HG03575 (cell line): ENCODE results near the gene MYO5B.

ENCODE experiments used
- ATAC-seq: cut with Tn5 transposase; IDR thresholded peaks from one replicate; pipeline ENCODE4 v1.9.1; 2021; ENCODE audit not compliant: unreplicated experiment, insufficient number of reproducible peaks, low FRiP score; ENCODE audit errors: extremely low read depth

The MYO5B gene

GRCh38 chr18:50002781-50003180 is 192.2 kb downstream of the MYO5B start:
- ATAC-seq, result no peak

DNA sequence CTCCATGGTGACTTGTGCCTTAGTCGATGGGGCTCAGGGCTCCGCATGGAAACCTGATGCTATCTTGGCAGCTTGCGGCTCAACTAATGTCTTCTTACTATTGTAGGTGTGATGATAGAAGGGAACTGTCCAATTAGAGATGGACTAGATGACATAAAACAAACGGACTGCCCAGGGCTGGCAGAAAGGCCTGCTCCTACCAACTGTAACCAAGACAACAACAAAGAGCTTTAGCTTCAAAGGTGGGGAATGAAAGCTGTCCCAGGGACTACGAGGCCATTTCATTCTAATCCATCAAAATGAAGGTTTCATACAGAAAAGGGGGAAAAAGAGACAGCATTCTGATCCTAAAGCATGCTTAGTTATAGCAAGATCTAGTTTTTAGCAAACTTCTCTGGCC is 194.7 kb downstream of the MYO5B start:
- ATAC-seq, result no peak

DNA sequence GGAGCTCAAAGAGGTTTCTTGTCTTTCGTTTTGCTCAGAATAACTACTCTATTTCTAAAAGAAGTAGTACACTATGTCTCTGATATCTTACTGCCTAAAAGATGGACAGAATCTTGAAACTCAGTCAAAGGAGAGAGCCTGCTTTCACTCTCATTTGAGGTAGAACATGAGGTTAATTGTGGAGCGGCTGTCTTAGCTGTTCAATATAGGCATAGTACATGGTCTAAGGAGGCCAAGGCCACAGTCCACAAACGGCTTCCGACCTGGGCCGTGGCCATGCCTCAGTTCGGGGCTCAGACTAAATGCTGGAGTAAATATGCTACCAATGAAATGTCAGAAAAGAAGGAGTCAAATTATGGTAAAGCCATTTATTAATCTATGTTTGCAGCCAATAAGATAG is 195.8 kb downstream of the MYO5B start:
- ATAC-seq, result no peak

DNA sequence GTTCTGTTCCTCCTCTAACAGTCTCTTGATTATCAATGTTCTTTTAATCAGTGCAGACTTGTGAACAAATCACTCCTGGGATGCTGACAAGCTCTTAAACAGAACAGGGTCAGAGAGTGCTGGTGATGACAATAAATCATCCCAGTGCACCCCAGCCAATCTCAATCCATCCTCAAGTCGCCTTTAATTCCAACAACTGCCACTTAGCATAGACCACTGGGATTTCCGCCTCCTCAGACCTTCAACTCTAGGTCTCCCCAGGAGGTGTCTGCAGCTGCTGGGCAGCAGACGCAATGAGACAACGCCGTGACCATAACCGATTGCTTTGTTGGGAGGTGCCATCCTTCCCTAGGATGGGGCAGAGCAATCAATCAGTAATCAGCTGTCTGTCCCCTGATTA is 197.4 kb downstream of the MYO5B start:
- ATAC-seq, result no peak

DNA sequence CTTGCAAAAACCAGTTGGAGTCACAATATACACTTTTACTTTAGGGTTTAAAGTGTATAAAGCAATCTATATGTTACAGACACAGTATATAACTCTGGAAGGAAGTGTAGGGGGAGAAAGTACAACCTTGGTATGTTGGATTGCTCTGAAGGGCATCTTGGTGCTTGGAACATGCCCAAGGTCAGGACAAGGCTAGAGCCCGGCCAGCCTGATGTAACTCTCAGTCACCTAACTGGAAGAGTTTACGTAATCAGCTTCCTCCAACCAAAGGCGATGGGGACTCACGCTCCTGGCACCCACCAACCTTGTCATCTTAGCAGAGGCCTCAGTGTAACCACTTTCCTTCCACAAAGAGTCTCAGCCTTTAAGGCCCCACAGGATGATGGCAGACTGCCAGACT is 200.5 kb downstream of the MYO5B start:
- ATAC-seq, result no peak

GRCh38 chr18:49993299-49993698 is 201.6 kb downstream of the MYO5B start:
- ATAC-seq, result no peak

- ATAC-seq, result no peak
These were observed 206.2 kb downstream of the MYO5B start for GRCh38 chr18:49988733-49989132.

DNA sequence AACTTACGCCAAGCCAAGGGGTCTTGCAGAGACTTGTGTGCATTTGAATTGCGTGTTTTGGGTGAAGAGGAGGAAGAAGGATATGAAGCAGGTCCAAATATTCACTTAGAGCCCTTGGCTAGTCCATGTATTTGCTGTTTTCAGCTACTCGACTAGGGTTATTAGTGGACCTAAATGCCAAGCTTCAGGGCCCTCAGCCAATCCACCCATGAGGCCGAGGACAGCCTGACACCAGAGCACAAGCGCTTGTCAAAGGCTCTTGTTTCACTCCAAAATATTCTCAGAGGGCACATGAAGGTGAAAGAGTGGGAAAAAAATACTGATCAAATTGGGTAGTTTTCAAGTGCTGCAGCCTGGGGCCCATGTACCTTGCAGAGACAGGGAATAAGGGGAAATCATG is 206.8 kb downstream of the MYO5B start:
- ATAC-seq, result no peak

DNA sequence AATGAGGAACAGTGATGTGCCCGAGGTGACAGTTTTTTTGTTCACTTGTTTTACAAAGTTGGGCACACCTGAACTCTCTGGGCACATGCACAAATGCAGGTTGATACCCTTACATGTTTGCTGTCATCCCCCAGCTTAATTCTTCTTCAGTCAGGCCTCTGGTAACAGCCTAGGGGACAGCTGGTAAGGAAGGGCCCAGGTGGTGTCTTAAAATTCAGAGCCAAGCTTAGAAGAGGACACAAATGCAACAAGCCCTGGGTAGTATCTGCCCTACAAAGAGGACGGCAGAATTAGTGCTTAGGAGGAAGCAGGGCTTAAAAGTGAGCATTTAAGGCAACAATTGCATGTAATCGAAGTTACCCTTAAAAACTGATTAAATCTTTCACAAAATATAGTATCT is 209.7 kb downstream of the MYO5B start:
- no peak for ATAC-seq

DNA sequence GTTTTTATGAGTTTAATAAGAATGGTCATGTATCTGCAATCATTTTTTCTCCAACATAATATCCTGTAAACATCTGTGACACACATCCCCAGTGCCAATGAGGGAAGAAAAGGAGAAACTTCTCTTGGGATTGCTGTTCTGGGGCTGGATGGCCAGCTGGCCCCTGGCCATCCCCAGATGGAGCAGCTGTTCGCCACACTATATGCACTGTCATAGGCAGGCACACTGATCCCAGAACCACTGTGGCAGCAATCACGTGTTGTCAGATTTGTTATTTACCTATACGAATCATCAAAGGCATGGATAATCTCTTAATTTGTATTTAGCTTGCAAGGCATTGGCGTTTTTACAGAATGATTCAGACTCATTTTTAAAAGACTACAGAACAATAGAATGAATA is 214.1 kb downstream of the MYO5B start:
- ATAC-seq, result no peak

DNA sequence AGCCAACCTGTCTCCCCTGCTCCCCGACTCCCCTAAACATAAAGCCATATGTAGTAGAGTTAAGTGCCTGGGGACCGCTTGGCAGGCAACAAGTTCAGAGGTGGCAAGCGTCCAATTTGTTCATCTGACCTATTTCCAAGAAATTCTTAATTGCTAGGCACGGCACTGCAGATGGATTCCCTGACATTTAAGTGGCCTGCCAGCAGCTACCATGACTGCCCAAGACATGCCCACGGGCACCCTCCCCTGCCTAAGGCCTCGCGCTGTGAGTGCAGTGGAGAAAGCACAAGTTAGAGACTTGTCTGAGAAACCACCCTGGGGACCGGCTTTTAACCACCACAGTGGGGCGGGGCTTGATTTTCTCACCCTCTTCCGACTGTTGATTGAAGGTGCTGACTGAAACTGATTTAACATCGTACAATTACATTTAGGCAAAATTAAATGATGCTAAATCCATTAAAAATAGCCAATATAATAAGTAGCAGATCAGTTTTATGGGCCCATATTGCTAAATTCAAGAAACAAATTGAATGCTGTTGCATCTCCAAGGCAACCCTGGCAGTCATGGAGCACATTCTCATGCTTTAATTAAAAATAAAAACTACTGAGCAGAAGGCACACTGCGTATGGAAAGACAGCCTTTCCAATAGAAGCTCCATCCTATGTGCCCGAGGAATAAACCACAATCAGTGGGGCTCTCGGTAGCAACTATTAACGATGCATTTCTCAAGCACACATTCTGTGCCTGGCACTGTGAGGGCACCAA is 218.0 kb downstream of the MYO5B start:
- no peak for ATAC-seq

- no peak for ATAC-seq
These were observed 218.9 kb downstream of the MYO5B start for GRCh38 chr18:49976001-49976400.

DNA sequence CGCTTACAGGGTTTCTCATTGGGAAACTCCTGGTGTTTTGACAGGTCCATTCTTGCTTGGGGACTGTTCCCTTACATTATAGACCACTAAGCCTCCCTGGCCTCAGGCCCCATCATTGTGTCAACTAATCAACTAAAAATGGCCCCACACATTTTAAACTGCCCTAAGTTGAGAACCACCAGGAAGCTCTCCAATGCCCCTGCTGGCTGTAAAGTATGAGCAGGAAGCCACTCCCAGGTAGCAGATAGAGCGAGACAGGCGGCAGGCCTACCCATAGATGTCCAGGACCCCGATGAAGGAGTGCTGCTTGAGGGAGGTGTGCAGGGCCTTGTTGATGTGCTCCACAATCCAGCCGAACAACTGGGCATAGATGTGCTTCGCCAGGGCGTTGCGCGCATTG is 220.9 kb downstream of the MYO5B start:
- no peak for ATAC-seq

GRCh38 chr18:49973592-49973991 is 221.4 kb downstream of the MYO5B start:
- no peak for ATAC-seq

- no peak for ATAC-seq
These were observed 222.4 kb downstream of the MYO5B start for GRCh38 chr18:49972535-49972934.

DNA sequence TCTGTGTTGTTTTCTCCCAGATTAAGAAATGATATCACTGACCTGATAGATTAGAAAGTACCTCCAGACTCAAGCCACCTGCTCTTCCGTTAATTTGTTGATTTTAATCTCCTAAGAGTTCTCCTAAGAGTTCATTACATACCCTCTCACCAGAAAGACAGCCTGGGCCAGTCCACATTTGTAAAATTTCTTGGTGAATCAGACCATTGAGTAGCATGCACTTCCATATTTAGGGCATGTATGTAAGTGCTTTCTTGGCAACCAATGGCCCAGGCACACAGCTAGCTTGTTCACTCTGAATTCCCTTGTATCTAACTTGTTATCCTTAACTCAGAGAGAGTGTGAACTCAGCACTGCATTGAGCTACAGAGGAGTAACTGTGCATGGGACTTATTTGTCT is 223.5 kb downstream of the MYO5B start:
- ATAC-seq, result no peak

DNA sequence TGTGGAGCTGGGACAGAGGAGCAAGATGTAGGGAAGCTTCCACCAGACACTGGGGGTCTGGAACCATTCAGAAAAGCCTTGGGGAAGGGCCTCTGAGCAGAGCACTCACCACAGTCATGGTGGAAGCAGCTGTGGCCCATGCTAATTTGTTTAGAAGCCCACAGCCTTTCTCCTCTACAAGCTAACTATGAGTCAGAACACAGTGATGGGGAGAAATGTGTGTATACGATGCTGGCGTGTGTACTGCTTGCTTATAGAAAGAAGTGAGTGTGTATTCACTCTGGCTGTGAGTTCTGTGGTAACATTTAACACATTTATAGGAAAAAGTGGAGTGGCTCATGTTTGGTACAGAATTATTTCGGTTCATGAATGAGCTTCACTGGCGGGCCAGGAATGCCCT is 224.6 kb downstream of the MYO5B start:
- no peak for ATAC-seq

GRCh38 chr18:49968644-49969309 is 226.2 kb downstream of the MYO5B start:
- no peak for ATAC-seq

DNA sequence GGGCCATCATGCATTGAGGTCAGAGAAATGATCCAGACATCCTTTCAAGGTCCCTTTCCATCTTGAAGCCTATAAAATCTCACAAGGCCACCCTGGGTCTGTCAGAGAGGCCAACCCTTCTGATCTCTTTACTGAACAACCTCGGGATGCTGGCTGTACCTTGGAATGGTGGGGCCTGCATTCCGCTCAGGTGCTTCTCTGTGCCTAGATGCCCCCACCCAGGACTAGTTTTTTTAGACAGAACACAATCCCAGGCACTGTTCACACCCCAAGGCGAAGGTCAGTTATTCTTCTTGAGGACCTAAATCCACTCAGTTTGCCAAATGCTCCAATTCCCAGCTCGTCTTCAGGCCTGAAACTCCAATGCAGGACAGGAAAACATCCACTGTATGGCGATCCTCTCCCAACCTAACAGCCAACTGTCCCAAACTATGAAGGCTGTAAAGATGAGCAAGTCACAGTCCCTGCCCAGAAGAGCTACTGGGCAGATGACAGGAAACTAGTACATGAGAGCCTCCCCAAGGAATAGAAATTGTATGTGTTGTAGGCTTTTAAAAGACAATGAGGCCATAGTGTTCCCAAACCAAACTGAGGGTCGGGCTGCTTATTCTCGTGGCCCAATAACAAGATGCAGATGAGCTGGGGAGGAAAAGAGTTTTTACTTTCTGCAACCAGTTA is 227.2 kb downstream of the MYO5B start:
- no peak for ATAC-seq

- ATAC-seq, result no peak
These were observed 227.8 kb downstream of the MYO5B start for GRCh38 chr18:49967171-49967570.
